HEK293T (cell line): Measurements from ENCODE around the gene XIST.
A peak's percentile ranks its signal among the peaks of the same experiment; 100 is the strongest.

Source experiments
- CTCF ChIA-PET: fragments of 350-600 bp; formaldehyde crosslinking; extraction: SDS; loops from one replicate; lab custom pipeline; 2021; ENCODE audit warnings: antibody characterized with exemption, inconsistent platforms; lab: Yijun Ruan, JAX
- POLR2A ChIA-PET: fragments of 350-600 bp; formaldehyde crosslinking; extraction: SDS; loops from one replicate; lab custom pipeline; 2020; ENCODE audit warnings: antibody characterized with exemption, inconsistent platforms; lab: Yijun Ruan, JAX
- DNase-seq: peaks from one replicate; pipeline ENCODE4 v3.0.0; 2012; ENCODE audit warnings: mixed read lengths; ENCODE audit errors: extremely low spot score
- ARNT ChIP-seq: fragments of 450-650 bp; IDR thresholded peaks from 2 replicates; pipeline ENCODE4 v1.6.1; 2017; ENCODE audit warnings: mild to moderate bottlenecking
- BHLHE40 ChIP-seq: fragments of 450-650 bp; IDR thresholded peaks from 2 replicates; pipeline ENCODE4 v1.6.1; 2016; ENCODE audit warnings: mild to moderate bottlenecking, moderate library complexity, borderline replicate concordance
- CTBP1 ChIP-seq: fragments of 450-650 bp; IDR thresholded peaks from 2 replicates; pipeline ENCODE4 v1.6.1; 2016; ENCODE audit warnings: borderline replicate concordance
- ELF4 ChIP-seq: fragments of 450-650 bp; IDR thresholded peaks from 2 replicates; pipeline ENCODE4 v1.6.1; 2017; ENCODE audit warnings: antibody characterized with exemption
- FOXA1 ChIP-seq: fragments of 450-650 bp; IDR thresholded peaks from 2 replicates; pipeline ENCODE4 v1.6.1; 2016; ENCODE audit warnings: mild to moderate bottlenecking
- FOXK2 ChIP-seq: fragments of 450-650 bp; IDR thresholded peaks from 2 replicates; pipeline ENCODE4 v1.6.1; 2016; ENCODE audit warnings: mild to moderate bottlenecking
- FOXM1 ChIP-seq: fragments of 450-650 bp; IDR thresholded peaks from 2 replicates; pipeline ENCODE4 v1.6.1; 2017; ENCODE audit warnings: mild to moderate bottlenecking, borderline replicate concordance
- HDGF ChIP-seq: fragments of 450-650 bp; IDR thresholded peaks from 2 replicates; pipeline ENCODE4 v1.6.1; 2017; ENCODE audit warnings: antibody characterized with exemption, borderline replicate concordance
- L3MBTL2 ChIP-seq: fragments of 450-650 bp; conservative IDR thresholded peaks from 2 replicates; pipeline ENCODE4 v1.6.1; 2016; ENCODE audit warnings: mild to moderate bottlenecking
- LEF1 ChIP-seq: fragments of 450-650 bp; IDR thresholded peaks from 2 replicates; pipeline ENCODE4 v1.6.1; 2017; ENCODE audit warnings: mild to moderate bottlenecking, borderline replicate concordance
- NFRKB ChIP-seq: fragments of 450-650 bp; IDR thresholded peaks from 2 replicates; pipeline ENCODE4 v1.6.1; 2016; ENCODE audit warnings: mild to moderate bottlenecking, moderate library complexity
- PKNOX1 ChIP-seq: fragments of 450-650 bp; IDR thresholded peaks from 2 replicates; pipeline ENCODE4 v1.6.1; 2016
- SP1 ChIP-seq: fragments of 450-650 bp; IDR thresholded peaks from 2 replicates; pipeline ENCODE4 v1.6.1; 2017
- SUZ12 ChIP-seq: fragments of 450-650 bp; IDR thresholded peaks from 2 replicates; pipeline ENCODE4 v1.6.1; 2016; ENCODE audit warnings: mild to moderate bottlenecking
- TARDBP ChIP-seq: fragments of 450-650 bp; IDR thresholded peaks from 2 replicates; pipeline ENCODE4 v1.6.1; 2016
- ZNF384 ChIP-seq: fragments of 450-650 bp; IDR thresholded peaks from 2 replicates; pipeline ENCODE4 v1.6.1; 2016

Gene XIST

GRCh38 chrX:73863852-73864251, 11.3 kb upstream of the XIST start:
- ChIA-PET CTCF (no interaction called here), POLR2A (no interaction called here)
- DNase-seq, result no peak

GRCh38 chrX:73863268-73863667, 10.8 kb upstream of the XIST start:
- ChIA-PET POLR2A (no interaction called here), CTCF (interaction anchor here (1.6 kb wide), 1 partner anchor 152 kb away, joined by 4 read pairs; no protein-coding TSS in a partner anchor)
- DNase-seq, result no peak
- TF ChIP-seq ZNF384 (no peak), BHLHE40 (no peak), L3MBTL2 (no peak), ARNT (no peak), FOXA1 (no peak), CTBP1 (no peak), NFRKB (no peak), FOXM1 (no peak), LEF1 (no peak), FOXK2 (no peak), SP1 (no peak), PKNOX1 (no peak), SUZ12 (no peak), HDGF (no peak), ELF4 (no peak), TARDBP (no peak)

More at GRCh38 chrX:73863852-73864251, 11.3 kb upstream of the XIST start:
- TF ChIP-seq L3MBTL2 (no peak), BHLHE40 (no peak), TARDBP (no peak), LEF1 (no peak), PKNOX1 (no peak), NFRKB (no peak), FOXK2 (no peak), CTBP1 (no peak), FOXA1 (no peak), ARNT (no peak), SUZ12 (no peak), ZNF384 (no peak), ELF4 (no peak), FOXM1 (no peak), SP1 (no peak), HDGF (no peak)

- CTCF ChIA-PET, result no interaction called here
- DNase-seq, result no peak
- POLR2A ChIA-PET, result no interaction called here
- TF ChIP-seq SUZ12 (no peak), HDGF (no peak), BHLHE40 (no peak), TARDBP (no peak), SP1 (no peak), ARNT (no peak)
Observed at GRCh38 chrX:73859622-73860021, 7.1 kb upstream of the XIST start.

- peak; percentile 68 for DNase-seq
- POLR2A ChIA-PET, result no interaction called here
- TF ChIP-seq FOXA1 (no peak), SUZ12 (no peak), ARNT (no peak), NFRKB (no peak), FOXK2 (no peak), LEF1 (no peak), BHLHE40 (no peak), FOXM1 (no peak), PKNOX1 (no peak), L3MBTL2 (no peak), SP1 (no peak), TARDBP (no peak)
- CTCF ChIA-PET, result interaction anchor here (0.6 to 0.8 kb wide), 2 partner anchors 280 to 526 kb away, joined by 3 read pairs; no protein-coding TSS in a partner anchor
Observed at GRCh38 chrX:73855546-73855945, 3.0 kb upstream of the XIST start.

GRCh38 chrX:73852022-73852421, 492 bp downstream of the XIST start:
- no peak for DNase-seq
- ChIA-PET POLR2A (interaction anchor here (0.7 to 3.8 kb wide), 11 partner anchors 10 to 328 kb away, joined by 3 to 25 read pairs (median 4); no protein-coding TSS in a partner anchor), CTCF (interaction anchor here (0.7 kb wide), 1 partner anchor 13 kb away, joined by 3 read pairs; no protein-coding TSS in a partner anchor)
- no peak for TF ChIP-seq FOXK2
- TF ChIP-seq SP1, result no peak

GRCh38 chrX:73851014-73852009, 1.2 kb downstream of the XIST start:
- CTCF ChIA-PET, result no interaction called here

More at GRCh38 chrX:73851014-73852009, 1.2 kb downstream of the XIST start:
- peak; percentile 33 for DNase-seq
- TF ChIP-seq TARDBP (no peak), CTBP1 (peak; percentile 82; the same call in 1 of the 2 replicates), FOXK2 (0 out of 2 replicates have a peak, but pooled peaks have one; percentile 45), ELF4 (no peak; the same call in none of the 2 replicates), NFRKB (peak; percentile 78), SUZ12 (no peak), FOXA1 (no peak), PKNOX1 (peak; percentile 96), BHLHE40 (peak; percentile 52), L3MBTL2 (peak; percentile 68), LEF1 (no peak), ARNT (peak; percentile 8; the same call in 1 of the 2 replicates)
- POLR2A ChIA-PET, result interaction anchor here (0.6 to 3.8 kb wide), 23 partner anchors 9 to 1822 kb away, joined by 3 to 25 read pairs (median 4); partner anchors contain the start of gene RPS4X
